Measurements from ENCODE around the gene FGF18.
"Not testable (repeated sequence)": the region's sequence is repeated elsewhere in the genome, so short reads cannot be mapped to it uniquely, and the experiment has no call there.

Gene FGF18

GRCh38 chr5:171418982-171419687, at the start of gene FGF18:
FGF18 (plus strand) TSS chr5:171419647; CDS start chr5:171420200, 553 bp downstream.
- intact Hi-C loops (cut with DNase I): no loop called here
- peak in 20 of 42 donors; percentile 9 to 49 (median 24) for DNase-seq

GRCh38 chr5:171369898-171370297, 49.5 kb upstream of the FGF18 start:
- DNase-seq: no peak
- intact Hi-C loops (cut with DNase I): no loop called here

GRCh38 chr5:171370881-171371280, 48.6 kb upstream of the FGF18 start:
- intact Hi-C loops (cut with DNase I); DNase-seq: not testable (repeated sequence)

GRCh38 chr5:171371326-171371725, 48.1 kb upstream of the FGF18 start:
- peak in 1 of 42 donors; percentile 23 for DNase-seq
- intact Hi-C loops (cut with DNase I): no loop called here

- intact Hi-C loops (cut with DNase I): no loop called here
- DNase-seq: no peak
Observed at GRCh38 chr5:171379961-171380360, 39.5 kb upstream of the FGF18 start.

GRCh38 chr5:171384416-171384815, 35.0 kb upstream of the FGF18 start:
- intact Hi-C loops (cut with DNase I); DNase-seq: not testable (repeated sequence)

GRCh38 chr5:171384999-171385398, 34.4 kb upstream of the FGF18 start:
- peak in 27 of 42 donors; percentile 8 to 82 (median 46) for DNase-seq
- intact Hi-C loops (cut with DNase I): loop anchor here (5.0 kb wide), 1 partner anchor 622 kb away; the partner anchor contains the start of gene FBXW11

GRCh38 chr5:171386006-171386671, 33.3 kb upstream of the FGF18 start:
- no peak for DNase-seq
- intact Hi-C loops (cut with DNase I): loop anchor here (5.0 kb wide), 1 partner anchor 621 kb away; the partner anchor contains the start of gene FBXW11

GRCh38 chr5:171386861-171387344, 32.5 kb upstream of the FGF18 start:
- peak in 9 of 42 donors; percentile 5 to 50 (median 17) for DNase-seq
- intact Hi-C loops (cut with DNase I): loop anchor here (5.0 kb wide), 1 partner anchor 620 kb away; the partner anchor contains the start of gene FBXW11

GRCh38 chr5:171387345-171387969, 32.0 kb upstream of the FGF18 start, which contains the start of gene NPM1:
NPM1 (plus strand) TSS chr5:171387849; CDS start chr5:171387949, 100 bp downstream.
- intact Hi-C loops (cut with DNase I): loop anchor here (5.0 kb wide), 1 partner anchor 620 kb away; the partner anchor contains the start of gene FBXW11

GRCh38 chr5:171387970-171388815, 31.3 kb upstream of the FGF18 start:
- intact Hi-C loops (cut with DNase I): loop anchor here (5.0 kb wide), 1 partner anchor 619 kb away; the partner anchor contains the start of gene FBXW11
- peak; percentile 66 to 93 (median 82) for DNase-seq

More at GRCh38 chr5:171387345-171387969, 32.0 kb upstream of the FGF18 start, which contains the start of gene NPM1:
- DNase-seq: peak; percentile 87 to 98 (median 95)

- DNase-seq: no peak
- intact Hi-C loops (cut with DNase I): loop anchor here (5.0 kb wide), 1 partner anchor 619 kb away; the partner anchor contains the start of gene FBXW11
Observed at GRCh38 chr5:171388816-171389168, 30.7 kb upstream of the FGF18 start.

- no peak for DNase-seq
- intact Hi-C loops (cut with DNase I): no loop called here
Observed at GRCh38 chr5:171390883-171391677, 28.4 kb upstream of the FGF18 start.

GRCh38 chr5:171391996-171392577, 27.4 kb upstream of the FGF18 start:
- DNase-seq: no peak
- intact Hi-C loops (cut with DNase I): no loop called here

GRCh38 chr5:171392585-171393159, 26.8 kb upstream of the FGF18 start:
- intact Hi-C loops (cut with DNase I): no loop called here
- DNase-seq: no peak

- intact Hi-C loops (cut with DNase I): no loop called here
- DNase-seq: no peak
Observed at GRCh38 chr5:171395042-171395441, 24.4 kb upstream of the FGF18 start.

- DNase-seq; intact Hi-C loops (cut with DNase I): not testable (repeated sequence)
Observed at GRCh38 chr5:171396583-171396982, 22.9 kb upstream of the FGF18 start.
